Prostate gland (tissue), 2 donors: Measurements from ENCODE around the gene NACC1.

Source experiments
- CTCF ChIP-seq, 4 experiments: fragments of 200-600 bp in 2 of 4; fragments of 450-650 bp in 2 of 4; sonication (generic) in 2 of 4; IDR thresholded peaks; 1 replicate in 3 of 4; 2 replicates in 1 of 4; pipeline ENCODE4 v1.5.1; 2016 to 2019; ENCODE audit warnings: antibody characterized with exemption in 4 of 4, mild to moderate bottlenecking in 2 of 4, moderate library complexity in 2 of 4
- POLR2A ChIP-seq: fragments of 450-650 bp; IDR thresholded peaks from one replicate; pipeline ENCODE4 v1.6.1; 2016; ENCODE audit warnings: antibody characterized with exemption, mild to moderate bottlenecking
- POLR2AphosphoS5 ChIP-seq: sonication (generic); formaldehyde crosslinking; IDR thresholded peaks from one replicate; pipeline ENCODE4 v1.6.1; 2017; ENCODE audit warnings: antibody characterized with exemption

GRCh38 chr19:13152974-13153568 lies 35.0 kb downstream of the NACC1 start:
- TF ChIP-seq POLR2A (peak; percentile 100), CTCF (IDR thresholded peaks at IDR 0.05) (peak in 1 of 4 experiments; percentile 9), POLR2AphosphoS5 (peak; percentile 99)
